K562 (cell line): ENCODE measurements around the gene LDB2. TPM values are rescaled to one million over a fixed set of nuclear protein-coding genes. Genes with fewer than 3 reads are reported as not detected.

Experiments
- ATAC-seq: fragments of 200-7000 bp; cut with Tn5 transposase; 3 replicates; pipeline ENCODE4 v1.9.1; 2020; ENCODE audit warnings: moderate library complexity
- BruUV-seq: library from RNA; stranded (reverse); fragments of 400-500 nt; replicated peaks from 2 replicates; lab custom pipeline; 2021; lab: Mats Ljungman, UMichigan
- CTCF ChIA-PET: fragments of 300-600 bp; formaldehyde crosslinking; extraction: SDS; loops from one replicate; lab custom pipeline; 2021; ENCODE audit warnings: low intra/inter-chr PET ratio; lab: Yijun Ruan, JAX
- POLR2A ChIA-PET: fragments of 300-600, 350-650 bp; sonication (Branson Sonifier 250); formaldehyde crosslinking; extraction: SDS; loops from one replicate; lab custom pipeline; 2021; ENCODE audit warnings: antibody characterized with exemption, inconsistent platforms; lab: Yijun Ruan, JAX
- DNase-seq, 4 experiments: peaks; one replicate each; pipeline versions ENCODE4 v3.0.0 to v3.0.0-alpha.2; 2011 to 2018; ENCODE audit warnings: low spot score in 3 of 4, mixed read lengths in 3 of 4; ENCODE audit errors: extremely low read depth in 1 of 4
- FAIRE-seq: peaks from 2 replicates; lab custom pipeline; 2011; peaks lifted over from hg19 to GRCh38; lab: Jason Lieb, UNC
- H2AFZ ChIP-seq: 2 replicates; pipeline ENCODE4 v1.6.0; 2011; ENCODE audit warnings: low read depth, low read length, control low read depth, inconsistent platforms
- H3K27ac ChIP-seq: fragments of 200-600 bp; 3 replicates; pipeline ENCODE4 v1.8.0; 2011; ENCODE audit warnings: low read depth, mild to moderate bottlenecking, control low read depth, inconsistent platforms, low read length, moderate library complexity, mixed read lengths; ENCODE audit errors: extremely low read depth
- H3K27me3 ChIP-seq, 2 experiments: fragments of 300-600 bp in 1 of 2; 2 replicates in 1 of 2; 3 replicates in 1 of 2; pipeline versions ENCODE4 v1.6.0 to v1.8.0; 2011; ENCODE audit warnings: inconsistent platforms in 2 of 2, low read length in 2 of 2, mild to moderate bottlenecking in 1 of 2, mixed read lengths in 1 of 2, moderate library complexity in 1 of 2; ENCODE audit not compliant: control insufficient read depth in 2 of 2, insufficient read depth in 2 of 2
- H3K36me3 ChIP-seq: fragments of 300-600 bp; 3 replicates; pipeline ENCODE4 v1.8.0; 2011; ENCODE audit warnings: mild to moderate bottlenecking, low read length, inconsistent platforms; ENCODE audit not compliant: control insufficient read depth, insufficient read depth
- H3K4me1 ChIP-seq, 2 experiments: fragments of 200-600 bp in 1 of 2; replicated peaks in 1 of 2; 2 replicates in 1 of 2; 3 replicates in 1 of 2; pipeline versions ENCODE4 v1.5.1 to v1.8.0; 2011; ENCODE audit warnings: inconsistent platforms in 2 of 2, low read length in 2 of 2, mild to moderate bottlenecking in 1 of 2, mixed read lengths in 1 of 2, moderate library complexity in 1 of 2; ENCODE audit not compliant: control insufficient read depth in 2 of 2, insufficient read depth in 2 of 2
- H3K4me2 ChIP-seq: 2 replicates; pipeline ENCODE4 v1.6.1; 2011; ENCODE audit warnings: low read length, control low read depth, inconsistent platforms, mixed read lengths; ENCODE audit not compliant: insufficient read depth
- H3K4me3 ChIP-seq: fragments of 200-600 bp; sonication (generic), shearing (Covaris generic); 2 replicates; pipeline ENCODE4 v1.5.1; 2016; ENCODE audit warnings: control low read depth, inconsistent platforms
- H3K79me2 ChIP-seq: fragments of 200-600 bp; 3 replicates; pipeline ENCODE4 v1.8.0; 2011; ENCODE audit warnings: low read length, inconsistent platforms; ENCODE audit not compliant: control insufficient read depth, insufficient read depth
- H3K9ac ChIP-seq, 2 experiments: 2 replicates each; pipeline versions ENCODE4 v1.6.0 to v1.6.1; 2011; ENCODE audit warnings: low read depth in 2 of 2, low read length in 2 of 2, control low read depth in 1 of 2, inconsistent platforms in 1 of 2, mild to moderate bottlenecking in 1 of 2, mixed read lengths in 1 of 2; ENCODE audit not compliant: insufficient read depth in 1 of 2
- H3K9me1 ChIP-seq: one replicate; pipeline ENCODE4 v1.6.0; 2011; ENCODE audit warnings: inconsistent platforms, mild to moderate bottlenecking, low read length, moderate library complexity; ENCODE audit not compliant: control insufficient read depth, insufficient read depth
- H3K9me3 ChIP-seq: replicated peaks from 2 replicates; pipeline ENCODE4 v1.5.1; 2011; ENCODE audit warnings: low read depth, low read length, inconsistent platforms; ENCODE audit not compliant: control insufficient read depth, insufficient read depth
- H4K20me1 ChIP-seq: replicated peaks from 2 replicates; pipeline ENCODE4 v1.6.1; 2011; ENCODE audit warnings: low read length, inconsistent platforms, mixed read lengths; ENCODE audit not compliant: control insufficient read depth, insufficient read depth
- CTCFL ChIP-seq: IDR thresholded peaks from 2 replicates; pipeline ENCODE4 v1.6.1; 2011; ENCODE audit warnings: borderline replicate concordance, low read depth, mild to moderate bottlenecking, moderate library complexity, low read length; ENCODE audit not compliant: insufficient read depth, poor library complexity, severe bottlenecking
- DEAF1 ChIP-seq: fragments of 450-650 bp; formaldehyde crosslinking; IDR thresholded peaks from 2 replicates; pipeline ENCODE4 v1.4.0; 2020; ENCODE audit warnings: mild to moderate bottlenecking, moderate library complexity
- L3MBTL2 ChIP-seq: fragments of 450-650 bp; IDR thresholded peaks from 2 replicates; pipeline ENCODE4 v1.6.1; 2016; ENCODE audit warnings: mild to moderate bottlenecking, moderate library complexity
- NR2C1 ChIP-seq, 2 experiments: fragments of 450-650 bp; IDR thresholded peaks; 2 replicates each; pipeline ENCODE4 v1.6.1; 2017; ENCODE audit warnings: mild to moderate bottlenecking in 2 of 2, antibody characterized with exemption in 1 of 2, inconsistent platforms in 1 of 2, missing compliant biosample characterization in 1 of 2, missing genetic modification characterization in 1 of 2
- NR4A1 ChIP-seq, 2 experiments: fragments of 250-450 bp in 1 of 2; fragments of 450-650 bp in 1 of 2; sonication (Bioruptor Pico) in 1 of 2; IDR thresholded peaks; 2 replicates each; pipeline versions ENCODE4 v1.4.0 to v1.6.1; 2016 to 2020; ENCODE audit warnings: mild to moderate bottlenecking in 2 of 2, missing compliant biosample characterization in 1 of 2, missing genetic modification characterization in 1 of 2, moderate library complexity in 1 of 2
- ZNF277 ChIP-seq: fragments of 250-450 bp; sonication (Bioruptor Pico); IDR thresholded peaks from 2 replicates; pipeline ENCODE4 v1.8.0; 2022; ENCODE audit warnings: inconsistent platforms, mild to moderate bottlenecking, moderate library complexity, borderline replicate concordance
- ZNF77 ChIP-seq: fragments of 250-450 bp; sonication (Bioruptor Pico); IDR thresholded peaks from 2 replicates; pipeline ENCODE4 v1.5.0; 2020
- WGBS: fragments of 100-300 bp; shearing (Covaris generic); methylation state at CpG from one replicate; pipeline ENCODE4 v1.1.6; 2016; ENCODE audit warnings: low coverage, mixed read lengths; ENCODE audit not compliant: insufficient coverage; ENCODE audit errors: missing lambda C conversion rate; 5-methylcytosine and 5-hydroxymethylcytosine counted together
- in situ Hi-C: fragments of 300-500 bp; cut with MboI; formaldehyde crosslinking; loops from 4 replicates; pipeline ENCODE4 v1.15.0; 2018; ENCODE audit warnings: inconsistent platforms, mixed read lengths
- intact Hi-C: fragments of 100-400 bp; cut with micrococcal nuclease; formaldehyde crosslinking; loops from 2 replicates; pipeline ENCODE4 v1.14.2; 2022
- polyA plus RNA-seq, 8 experiments: library from polyadenylated mRNA; depleted of rRNA in 4 of 8; stranded (reverse) in 5 of 8; unstranded in 3 of 8; fragments of >200 nt; fragmentation: Nextera tagmentation in 2 of 8; fragmentation: Illumina TruSeq in 1 of 8; extraction: Ambion mirVana in 2 of 8; extraction: Trizol in 1 of 8; gene quantifications; 2 replicates each; pipeline versions ENCODE4 v1.2.1 to v1.2.3, GENCODE V29; 2011 to 2014; ENCODE audit warnings: inconsistent platforms in 1 of 8, missing spikeins in 1 of 8
- total RNA-seq, 7 experiments: library from RNA; depleted of rRNA in 6 of 7; stranded (reverse); fragments of >200 nt in 6 of 7; fragmentation: Illumina TruSeq in 2 of 7; extraction: Trizol in 2 of 7; gene quantifications; 2 replicates each; pipeline versions ENCODE4 v1.2.1 to v1.2.3, GENCODE V29; 2011 to 2021; ENCODE audit warnings: low replicate concordance in 1 of 7

The LDB2 gene
- total and polyA plus RNA-seq, 9 of the 15 experiments (the other 6 are each of a cell fraction or from before 2014, with no cell fraction given), result 0.10 to 0.20 TPM; not detected in 7

- ChIA-PET POLR2A (no interaction called here), CTCF (no interaction called here)
- Histone ChIP-seq H3K4me3 (no peak overlapping the region), H3K79me2 (no peaks in the 10 kb centered on the region), H3K4me1 (no peaks in the 10 kb centered on the region), H4K20me1 (no peaks in the 10 kb centered on the region), H3K9me3 (no peaks in the 10 kb centered on the region), H3K4me2 (no peak overlapping the region), H3K36me3 (no peaks in the 10 kb centered on the region), H3K27me3 (no peaks in the 10 kb centered on the region; a peak in 1 of 5 replicates), H3K9me1 (no peaks in the 10 kb centered on the region), H3K27ac (no peak overlapping the region), H2AFZ (no peak overlapping the region), H3K9ac (no peak overlapping the region)
- FAIRE-seq (no peak), ATAC-seq (no peak), DNase-seq (no peak)
- in situ Hi-C loops (no loop called here), intact Hi-C loops (no loop called here)
- WGBS, result 0% methylated on average over 6 of the region's 6 CpGs
- BruUV-seq, result no TSS peak
- TF ChIP-seq ZNF277, result no peak
- TF ChIP-seq NR4A1 (CRISPR knock-in tag; IDR thresholded peaks at IDR 0.05), result no peak
- TF ChIP-seq NR4A1 (tag; IDR thresholded peaks at IDR 0.05), result no peak
- no peak for TF ChIP-seq DEAF1 (CRISPR knock-in tag)
- no peak for TF ChIP-seq ZNF77 (CRISPR knock-in tag)
- no peak for TF ChIP-seq NR2C1 (IDR thresholded peaks at IDR 0.05)
- no peak for TF ChIP-seq NR2C1 (tag; IDR thresholded peaks at IDR 0.05)
- no peak for TF ChIP-seq CTCFL
- no peak for TF ChIP-seq L3MBTL2
These were observed 354.2 kb downstream of the LDB2 start for GRCh38 chr4:16544251-16544721.
